ENCODE results near the gene ADTRP.
A peak's percentile ranks its signal among the peaks of the same experiment; 100 is the strongest.

The ADTRP gene

DNA sequence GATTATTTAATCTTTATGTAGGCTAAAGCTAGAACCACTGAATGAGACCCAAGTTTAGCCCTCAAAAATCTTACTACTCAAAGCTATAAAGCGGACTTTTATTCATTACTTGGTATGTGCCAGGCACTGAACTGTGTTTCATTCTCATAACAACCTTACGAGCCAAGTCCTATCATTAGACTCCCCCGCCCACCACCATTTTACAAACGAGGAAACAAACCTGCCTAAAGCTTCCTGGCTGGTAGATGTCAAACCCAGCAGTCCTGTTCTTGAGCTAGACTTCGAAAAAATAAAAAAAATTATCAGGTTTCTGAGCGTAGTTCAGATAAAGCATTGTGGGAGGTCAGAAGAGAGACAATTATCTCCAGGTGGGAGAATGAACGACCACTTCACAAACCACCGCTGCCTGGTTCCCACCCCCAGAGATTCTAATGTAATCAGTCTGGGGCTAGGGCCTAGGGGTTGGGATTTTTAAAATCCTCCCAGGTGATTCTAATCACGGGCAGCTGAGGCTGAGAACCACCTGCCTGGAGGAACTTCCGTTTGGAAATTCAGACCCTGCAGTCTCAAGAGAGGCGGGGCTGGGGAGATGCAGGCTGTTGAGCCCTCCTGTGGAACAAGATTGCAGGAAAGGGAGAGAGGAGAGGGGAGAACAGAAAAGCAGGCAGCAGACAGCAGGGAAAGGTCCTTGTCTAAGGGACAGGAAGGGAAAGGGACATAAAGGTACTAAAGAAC lies 8.6 kb downstream of the ADTRP start:
- Histone ChIP-seq H3K9me3 (ENCODE audit: control insufficient read depth in 5 of 5, low read length in 5 of 5) (no peaks in the 10 kb centered on the region), H3K9ac (ENCODE audit: low read length in 5 of 5) (peak overlapping the region in 3 of 5 donors; percentile 37 to 57 (median 52)), H3K4me1 (ENCODE audit: control insufficient read depth in 5 of 5, insufficient read depth in 5 of 5, low read length in 5 of 5) (peaks cover 15 to 31% (median 28%) of the 10 kb centered on the region in 5 donors), H3K36me3 (ENCODE audit: control insufficient read depth in 5 of 5, insufficient read depth in 5 of 5, low read length in 5 of 5) (no peaks in the 10 kb centered on the region), H3K4me3 (ENCODE audit: low read depth in 1 of 5, low read length in 5 of 5) (peak overlapping the region in 4 of 5 donors; percentile 7 to 30 (median 18)), H3K27ac (ENCODE audit: low read depth, low read length) (peak overlapping the region; percentile 85), H3K27me3 (ENCODE audit: control insufficient read depth in 5 of 5, insufficient read depth in 4 of 5, low read length in 5 of 5) (peaks cover 0 to 3% (median 0%) of the 10 kb centered on the region in 5 donors)

DNA sequence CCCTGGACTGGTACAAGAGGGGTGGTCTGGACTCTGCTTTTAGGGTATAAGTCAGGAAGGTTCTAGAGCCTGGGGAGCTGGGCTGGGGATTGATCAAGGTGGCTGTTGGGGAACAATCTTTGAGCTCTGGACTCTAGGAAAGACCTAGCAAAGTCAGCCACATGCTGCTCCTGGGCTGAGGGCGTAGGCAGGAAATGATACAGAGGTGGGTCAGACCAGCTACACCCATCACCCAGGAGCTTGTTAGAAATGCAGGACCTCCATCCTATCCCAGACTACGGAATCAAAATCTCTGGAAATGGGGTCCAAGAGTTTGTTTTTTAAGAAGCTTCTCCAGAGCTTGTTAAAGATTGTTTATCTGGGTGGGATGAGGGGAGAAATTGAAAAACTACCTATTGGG lies 9.4 kb downstream of the ADTRP start:
- Histone ChIP-seq H3K36me3 (ENCODE audit: control insufficient read depth in 5 of 5, insufficient read depth in 5 of 5, low read length in 5 of 5) (no peaks in the 10 kb centered on the region), H3K9me3 (ENCODE audit: control insufficient read depth in 5 of 5, low read length in 5 of 5) (no peaks in the 10 kb centered on the region), H3K4me1 (ENCODE audit: control insufficient read depth in 5 of 5, insufficient read depth in 5 of 5, low read length in 5 of 5) (peaks cover 15 to 31% (median 28%) of the 10 kb centered on the region in 5 donors), H3K27ac (ENCODE audit: low read depth, low read length) (no peak overlapping the region), H3K4me3 (ENCODE audit: low read depth in 1 of 5, low read length in 5 of 5) (no peak overlapping the region), H3K27me3 (ENCODE audit: control insufficient read depth in 5 of 5, insufficient read depth in 4 of 5, low read length in 5 of 5) (peaks cover 0 to 3% (median 0%) of the 10 kb centered on the region in 5 donors), H3K9ac (ENCODE audit: low read length in 5 of 5) (no peak overlapping the region)

DNA sequence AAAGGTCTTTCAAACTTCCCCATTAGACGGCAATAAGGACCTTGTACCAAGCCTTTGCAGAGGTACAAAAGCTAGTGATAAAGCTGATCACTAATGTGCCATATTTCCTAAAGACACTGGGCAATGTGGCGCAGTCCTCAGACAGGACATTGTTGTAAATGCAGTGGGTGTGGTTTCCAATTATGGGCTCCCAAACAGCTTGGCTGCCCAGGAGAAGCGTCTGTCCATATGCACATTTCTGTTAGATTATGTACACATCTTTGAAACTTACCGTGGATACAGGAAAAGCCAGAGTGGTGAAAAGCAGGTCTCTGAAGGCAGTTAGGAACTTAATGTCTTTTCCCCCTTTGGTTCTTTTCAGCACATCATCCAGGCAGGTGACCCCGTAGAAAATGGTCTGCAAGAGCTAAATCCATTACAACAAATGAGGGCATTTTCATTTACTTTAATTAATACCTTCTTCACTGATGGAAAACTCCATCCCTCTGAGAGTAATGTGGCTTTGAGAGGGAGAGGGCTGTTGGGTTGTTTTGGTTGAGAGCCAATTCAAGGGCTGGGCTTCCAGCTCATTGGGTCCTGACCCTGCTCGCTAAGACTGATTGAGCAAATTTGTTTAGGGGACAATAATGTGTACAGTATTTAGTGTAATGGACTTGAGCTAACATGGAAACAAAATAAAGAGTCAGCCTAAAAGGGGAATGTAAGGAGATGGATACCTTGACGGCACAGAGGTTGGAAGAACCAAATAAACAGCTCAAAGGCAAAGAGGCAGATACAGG lies 10.4 kb downstream of the ADTRP start:
- Histone ChIP-seq H3K27ac (ENCODE audit: low read depth, low read length) (no peak overlapping the region), H3K36me3 (ENCODE audit: control insufficient read depth in 5 of 5, insufficient read depth in 5 of 5, low read length in 5 of 5) (no peaks in the 10 kb centered on the region), H3K4me3 (ENCODE audit: low read depth in 1 of 5, low read length in 5 of 5) (no peak overlapping the region), H3K9ac (ENCODE audit: low read length in 5 of 5) (no peak overlapping the region), H3K27me3 (ENCODE audit: control insufficient read depth in 5 of 5, insufficient read depth in 4 of 5, low read length in 5 of 5) (peaks cover 0 to 3% (median 0%) of the 10 kb centered on the region in 5 donors), H3K4me1 (ENCODE audit: control insufficient read depth in 5 of 5, insufficient read depth in 5 of 5, low read length in 5 of 5) (peaks cover 15 to 39% (median 32%) of the 10 kb centered on the region in 5 donors), H3K9me3 (ENCODE audit: control insufficient read depth in 5 of 5, low read length in 5 of 5) (no peaks in the 10 kb centered on the region)

DNA sequence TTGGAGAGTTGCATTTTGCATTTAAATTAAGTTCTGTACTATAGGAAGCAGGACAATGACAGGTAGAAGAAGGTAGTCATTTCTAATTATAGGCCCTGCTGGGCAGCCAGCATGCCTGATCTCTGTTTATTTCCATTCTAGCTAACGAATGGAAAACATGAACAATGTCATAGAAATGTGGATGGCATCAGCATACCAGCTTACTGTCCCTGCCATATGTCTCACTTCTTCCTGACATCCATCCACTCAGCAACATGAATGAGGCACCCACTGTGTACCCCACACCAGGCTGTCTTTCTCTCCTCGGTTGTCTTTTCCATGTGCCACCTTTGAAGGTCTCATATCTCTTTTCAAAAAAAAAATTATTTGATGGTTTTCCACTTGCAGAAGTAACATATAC lies 11.1 kb downstream of the ADTRP start:
- no peak overlapping the region for H3K9ac ChIP-seq (ENCODE audit: low read length in 5 of 5)
- no peak overlapping the region for H3K27ac ChIP-seq (ENCODE audit: low read depth, low read length)
- no peak overlapping the region for H3K4me3 ChIP-seq (ENCODE audit: low read depth in 1 of 5, low read length in 5 of 5)
- peaks cover 0 to 3% (median 0%) of the 10 kb centered on the region in 5 donors for H3K27me3 ChIP-seq (ENCODE audit: control insufficient read depth in 5 of 5, insufficient read depth in 4 of 5, low read length in 5 of 5)
- no peaks in the 10 kb centered on the region for H3K36me3 ChIP-seq (ENCODE audit: control insufficient read depth in 5 of 5, insufficient read depth in 5 of 5, low read length in 5 of 5)
- H3K9me3 ChIP-seq (ENCODE audit: control insufficient read depth in 5 of 5, low read length in 5 of 5), result no peaks in the 10 kb centered on the region
- H3K4me1 ChIP-seq (ENCODE audit: control insufficient read depth in 5 of 5, insufficient read depth in 5 of 5, low read length in 5 of 5), result peaks cover 15 to 42% (median 36%) of the 10 kb centered on the region in 5 donors

DNA sequence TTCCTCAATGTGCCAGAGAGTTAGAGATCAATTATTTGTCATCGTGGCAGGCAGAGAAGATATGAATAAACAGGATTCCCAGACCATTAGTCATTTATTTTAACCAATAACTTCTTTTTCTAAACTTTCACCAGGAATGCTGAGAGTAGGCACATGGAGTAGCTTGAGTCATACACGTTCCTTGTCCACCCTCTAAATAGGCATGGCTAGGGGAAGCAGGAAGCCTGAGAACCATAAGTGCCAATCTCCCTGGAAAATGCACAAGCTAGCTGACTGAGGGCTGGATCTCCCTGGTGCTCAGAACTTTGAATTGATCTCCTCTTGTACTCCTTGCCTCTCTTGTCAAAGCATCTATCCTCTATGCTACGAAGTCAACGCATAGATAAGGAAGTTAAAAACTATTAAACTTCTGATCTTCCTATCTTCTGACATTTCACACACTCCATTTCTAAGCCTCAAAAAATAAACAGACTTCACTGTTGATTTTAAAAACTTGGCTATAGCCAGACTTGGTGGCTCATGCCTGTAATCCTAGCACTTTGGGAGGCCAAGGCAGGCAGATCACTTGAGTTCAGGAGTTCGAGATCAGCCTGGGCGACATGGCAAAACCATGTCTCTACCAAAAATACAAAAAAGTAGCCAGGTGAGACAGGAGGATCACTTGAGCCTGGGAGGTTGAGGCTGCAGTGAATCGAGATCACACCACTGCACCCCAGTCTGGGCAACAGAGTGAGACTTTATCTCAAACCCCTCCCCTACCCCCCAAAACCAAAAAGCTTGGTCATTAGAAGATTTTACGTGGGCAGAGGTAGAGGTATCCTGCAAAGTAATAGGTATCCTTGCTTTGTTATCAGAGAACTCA lies 11.8 kb downstream of the ADTRP start:
- Histone ChIP-seq H3K4me1 (ENCODE audit: control insufficient read depth in 5 of 5, insufficient read depth in 5 of 5, low read length in 5 of 5) (peaks cover 15 to 42% (median 36%) of the 10 kb centered on the region in 5 donors), H3K27ac (ENCODE audit: low read depth, low read length) (peak overlapping the region; percentile 43), H3K4me3 (ENCODE audit: low read depth in 1 of 5, low read length in 5 of 5) (no peak overlapping the region), H3K9me3 (ENCODE audit: control insufficient read depth in 5 of 5, low read length in 5 of 5) (no peaks in the 10 kb centered on the region), H3K9ac (ENCODE audit: low read length in 5 of 5) (no peak overlapping the region), H3K27me3 (ENCODE audit: control insufficient read depth in 5 of 5, insufficient read depth in 4 of 5, low read length in 5 of 5) (peaks cover 0 to 3% (median 0%) of the 10 kb centered on the region in 5 donors), H3K36me3 (ENCODE audit: control insufficient read depth in 5 of 5, insufficient read depth in 5 of 5, low read length in 5 of 5) (no peaks in the 10 kb centered on the region)

- H3K36me3 ChIP-seq (ENCODE audit: control insufficient read depth in 5 of 5, insufficient read depth in 5 of 5, low read length in 5 of 5), result no peaks in the 10 kb centered on the region
- peaks cover 0 to 3% (median 0%) of the 10 kb centered on the region in 5 donors for H3K27me3 ChIP-seq (ENCODE audit: control insufficient read depth in 5 of 5, insufficient read depth in 4 of 5, low read length in 5 of 5)
- H3K9me3 ChIP-seq (ENCODE audit: control insufficient read depth in 5 of 5, low read length in 5 of 5), result no peaks in the 10 kb centered on the region
- H3K9ac ChIP-seq (ENCODE audit: low read length in 5 of 5), result peak overlapping the region in 1 of 5 donors; percentile 44
- no peak overlapping the region for H3K27ac ChIP-seq (ENCODE audit: low read depth, low read length)
- peaks cover 13 to 37% (median 31%) of the 10 kb centered on the region in 5 donors for H3K4me1 ChIP-seq (ENCODE audit: control insufficient read depth in 5 of 5, insufficient read depth in 5 of 5, low read length in 5 of 5)
- no peak overlapping the region for H3K4me3 ChIP-seq (ENCODE audit: low read depth in 1 of 5, low read length in 5 of 5)
These were observed 12.6 kb downstream of the ADTRP start for GRCh38 chr6:11766043-11766442.

DNA sequence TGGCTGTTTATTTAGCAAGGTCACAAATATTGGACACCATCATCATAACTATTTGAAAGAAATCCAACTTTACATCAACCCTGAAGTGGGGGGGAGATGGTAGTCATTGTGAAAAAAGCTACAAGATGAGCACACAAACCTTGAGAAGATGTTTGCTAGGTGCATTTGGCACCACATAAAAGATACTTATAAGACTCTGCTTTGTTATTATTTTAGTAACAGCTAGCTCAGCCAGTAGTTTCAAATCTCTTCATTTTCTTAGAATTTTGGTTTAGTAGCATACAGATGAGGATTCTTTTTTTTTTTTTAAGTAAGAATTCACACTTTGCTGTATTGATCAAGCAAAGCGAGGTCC lies 14.4 kb downstream of the ADTRP start:
- Histone ChIP-seq H3K36me3 (ENCODE audit: control insufficient read depth in 5 of 5, insufficient read depth in 5 of 5, low read length in 5 of 5) (no peaks in the 10 kb centered on the region), H3K9ac (ENCODE audit: low read length in 5 of 5) (no peak overlapping the region), H3K9me3 (ENCODE audit: control insufficient read depth in 5 of 5, low read length in 5 of 5) (no peaks in the 10 kb centered on the region), H3K4me1 (ENCODE audit: control insufficient read depth in 5 of 5, insufficient read depth in 5 of 5, low read length in 5 of 5) (peaks cover 4 to 28% (median 21%) of the 10 kb centered on the region in 5 donors), H3K27ac (ENCODE audit: low read depth, low read length) (no peak overlapping the region), H3K4me3 (ENCODE audit: low read depth in 1 of 5, low read length in 5 of 5) (no peak overlapping the region), H3K27me3 (ENCODE audit: control insufficient read depth in 5 of 5, insufficient read depth in 4 of 5, low read length in 5 of 5) (no peaks in the 10 kb centered on the region)

- H3K9me3 ChIP-seq (ENCODE audit: control insufficient read depth in 5 of 5, low read length in 5 of 5), result no peaks in the 10 kb centered on the region
- no peaks in the 10 kb centered on the region for H3K27me3 ChIP-seq (ENCODE audit: control insufficient read depth in 5 of 5, insufficient read depth in 4 of 5, low read length in 5 of 5)
- H3K4me1 ChIP-seq (ENCODE audit: control insufficient read depth in 5 of 5, insufficient read depth in 5 of 5, low read length in 5 of 5), result peaks cover 4 to 28% (median 21%) of the 10 kb centered on the region in 5 donors
- H3K9ac ChIP-seq (ENCODE audit: low read length in 5 of 5), result no peak overlapping the region
- H3K27ac ChIP-seq (ENCODE audit: low read depth, low read length), result peak overlapping the region; percentile 19
- no peaks in the 10 kb centered on the region for H3K36me3 ChIP-seq (ENCODE audit: control insufficient read depth in 5 of 5, insufficient read depth in 5 of 5, low read length in 5 of 5)
- H3K4me3 ChIP-seq (ENCODE audit: low read depth in 1 of 5, low read length in 5 of 5), result no peak overlapping the region
These were observed 14.9 kb downstream of the ADTRP start for GRCh38 chr6:11763460-11764249.

- peaks cover 4 to 28% (median 21%) of the 10 kb centered on the region in 5 donors for H3K4me1 ChIP-seq (ENCODE audit: control insufficient read depth in 5 of 5, insufficient read depth in 5 of 5, low read length in 5 of 5)
- no peak overlapping the region for H3K9ac ChIP-seq (ENCODE audit: low read length in 5 of 5)
- no peak overlapping the region for H3K4me3 ChIP-seq (ENCODE audit: low read depth in 1 of 5, low read length in 5 of 5)
These were observed 15.7 kb downstream of the ADTRP start for GRCh38 chr6:11762794-11763459.

More at GRCh38 chr6:11762794-11763459, 15.7 kb downstream of the ADTRP start:
- no peaks in the 10 kb centered on the region for H3K36me3 ChIP-seq (ENCODE audit: control insufficient read depth in 5 of 5, insufficient read depth in 5 of 5, low read length in 5 of 5)
- H3K27ac ChIP-seq (ENCODE audit: low read depth, low read length), result peak overlapping the region; percentile 19
- H3K27me3 ChIP-seq (ENCODE audit: control insufficient read depth in 5 of 5, insufficient read depth in 4 of 5, low read length in 5 of 5), result no peaks in the 10 kb centered on the region
- H3K9me3 ChIP-seq (ENCODE audit: control insufficient read depth in 5 of 5, low read length in 5 of 5), result peaks cover 0 to 2% (median 0%) of the 10 kb centered on the region in 5 donors

Measured in subcutaneous abdominal adipose tissue (tissue), 5 donors.